GM21528 (cell line): ENCODE data around the gene RWDD3.
A peak's percentile ranks its signal among the peaks of the same experiment; 100 is the strongest.

Experiments used
- ATAC-seq: cut with Tn5 transposase; IDR thresholded peaks from one replicate; pipeline ENCODE4 v1.9.1; 2021; ENCODE audit warnings: mild to moderate bottlenecking, moderate library complexity; ENCODE audit not compliant: unreplicated experiment, low FRiP score

RWDD3 gene

GRCh38 chr1:95233737-95234500, at the start of gene RWDD3:
RWDD3 (plus strand) TSS chr1:95234210; CDS start chr1:95234231, 21 bp downstream.
- peak; percentile 99 for ATAC-seq

GRCh38 chr1:95186149-95186548, 47.9 kb upstream of the RWDD3 start:
- ATAC-seq, result no peak

GRCh38 chr1:95193591-95193990, 40.4 kb upstream of the RWDD3 start:
- no peak for ATAC-seq

- ATAC-seq, result no peak
Measured at GRCh38 chr1:95195046-95195445, 39.0 kb upstream of the RWDD3 start.

GRCh38 chr1:95196017-95196416, 38.0 kb upstream of the RWDD3 start:
- ATAC-seq, result no peak

GRCh38 chr1:95197616-95198252, 36.3 kb upstream of the RWDD3 start:
- ATAC-seq, result no peak

GRCh38 chr1:95201905-95202304, 32.1 kb upstream of the RWDD3 start:
- no peak for ATAC-seq

- ATAC-seq, result no peak
Measured at GRCh38 chr1:95203908-95204437, 30.0 kb upstream of the RWDD3 start.

GRCh38 chr1:95206514-95206913, 27.5 kb upstream of the RWDD3 start:
- ATAC-seq, result no peak

GRCh38 chr1:95207223-95207935, 26.6 kb upstream of the RWDD3 start:
- ATAC-seq, result no peak

GRCh38 chr1:95208876-95209275, 25.1 kb upstream of the RWDD3 start:
- no peak for ATAC-seq

- ATAC-seq, result no peak
Measured at GRCh38 chr1:95209291-95209690, 24.7 kb upstream of the RWDD3 start.

- no peak for ATAC-seq
Measured at GRCh38 chr1:95216292-95216990, 17.6 kb upstream of the RWDD3 start.

- ATAC-seq, result no peak
Measured at GRCh38 chr1:95217371-95217770, 16.6 kb upstream of the RWDD3 start.

- ATAC-seq, result no peak
Measured at GRCh38 chr1:95219407-95219806, 14.6 kb upstream of the RWDD3 start.

- no peak for ATAC-seq
Measured at GRCh38 chr1:95221306-95221705, 12.7 kb upstream of the RWDD3 start.

- ATAC-seq, result no peak
Measured at GRCh38 chr1:95222629-95223028, 11.4 kb upstream of the RWDD3 start.

- ATAC-seq, result no peak
Measured at GRCh38 chr1:95223110-95223509, 10.9 kb upstream of the RWDD3 start.

- ATAC-seq, result no peak
Measured at GRCh38 chr1:95226781-95227660, 7.0 kb upstream of the RWDD3 start.

- no peak for ATAC-seq
Measured at GRCh38 chr1:95229037-95229436, 5.0 kb upstream of the RWDD3 start.
